Erythroblast (primary cell): ENCODE data around the gene XXYLT1.

ENCODE experiments used
- GATA1 ChIP-seq: IDR thresholded peaks from 2 replicates; pipeline ENCODE4 v1.6.1; 2011; ENCODE audit warnings: low read depth, mild to moderate bottlenecking, control low read depth, low read length, moderate library complexity
- POLR2A ChIP-seq: IDR thresholded peaks from 2 replicates; pipeline ENCODE4 v1.6.1; 2011; ENCODE audit warnings: mild to moderate bottlenecking, low read length

DNA sequence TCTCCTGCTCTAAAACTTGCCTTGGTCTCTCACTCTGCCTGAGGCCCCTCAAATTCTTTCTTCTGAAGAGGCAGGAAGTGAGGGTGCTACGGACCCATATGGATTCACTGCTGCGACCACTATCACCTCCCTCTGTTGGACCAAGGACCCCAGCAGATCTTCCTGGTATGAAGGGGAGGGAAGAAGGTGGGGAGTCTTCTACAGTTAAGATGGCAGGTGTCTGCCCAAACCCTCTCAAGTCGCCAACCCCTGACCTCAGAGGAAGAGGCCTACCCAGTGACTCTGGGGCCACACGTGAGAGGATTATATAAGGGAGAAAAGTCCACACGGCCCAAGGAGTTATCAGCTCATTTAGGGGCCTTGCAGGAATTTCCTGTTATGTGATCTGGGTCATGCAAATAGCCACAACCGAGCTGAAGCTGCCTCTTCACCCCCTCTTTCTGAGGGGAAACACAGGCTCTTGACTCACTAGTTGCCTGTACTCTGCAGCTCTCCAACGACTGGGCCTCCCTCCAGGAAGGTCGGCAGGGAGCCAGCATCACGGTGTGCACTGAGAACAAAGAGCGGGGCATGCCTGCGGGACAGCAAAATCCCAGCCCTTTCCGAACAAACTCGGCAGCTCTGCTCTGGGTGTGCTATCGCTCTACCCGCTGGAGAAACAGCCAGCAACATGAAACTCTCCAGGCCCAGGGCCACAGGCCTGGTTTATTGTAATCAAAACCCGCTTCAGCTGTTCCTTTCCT, 116.0 kb downstream of the XXYLT1 start:
- TF ChIP-seq POLR2A (no peak), GATA1 (no peak)
